GM21526 (cell line): ENCODE results near the gene MAST2.
"Not testable (repeated sequence)": the region's sequence is repeated elsewhere in the genome, so short reads cannot be mapped to it uniquely, and the experiment has no call there.

Source experiments
- ATAC-seq: cut with Tn5 transposase; IDR thresholded peaks from one replicate; pipeline ENCODE4 v1.9.1; 2021; ENCODE audit warnings: moderate library complexity; ENCODE audit not compliant: unreplicated experiment, low FRiP score

MAST2 gene

GRCh38 chr1:46053734-46054133, 250.3 kb downstream of the MAST2 start:
- ATAC-seq = no peak

GRCh38 chr1:46056325-46056724, 252.9 kb downstream of the MAST2 start:
- no peak for ATAC-seq

DNA sequence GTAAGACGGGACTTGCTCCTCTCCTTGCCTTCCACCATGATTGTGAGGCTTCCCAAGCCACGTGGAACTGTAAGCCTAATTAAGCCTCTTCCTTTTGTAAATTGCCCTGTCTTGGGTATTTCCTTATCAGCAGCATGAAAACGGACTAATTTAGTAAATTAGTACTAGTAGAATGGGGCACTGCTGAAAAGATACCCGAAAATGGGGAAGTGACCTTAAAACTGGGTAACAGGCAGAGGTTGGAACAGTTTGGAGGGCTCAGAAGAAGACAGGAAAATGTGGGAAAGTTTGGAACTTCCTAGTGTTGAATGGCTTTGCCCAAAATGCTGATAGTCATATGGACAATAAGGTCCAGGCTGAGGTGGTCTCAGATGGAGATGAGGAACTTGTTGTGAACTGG, 253.8 kb downstream of the MAST2 start:
- not testable (repeated sequence) for ATAC-seq

DNA sequence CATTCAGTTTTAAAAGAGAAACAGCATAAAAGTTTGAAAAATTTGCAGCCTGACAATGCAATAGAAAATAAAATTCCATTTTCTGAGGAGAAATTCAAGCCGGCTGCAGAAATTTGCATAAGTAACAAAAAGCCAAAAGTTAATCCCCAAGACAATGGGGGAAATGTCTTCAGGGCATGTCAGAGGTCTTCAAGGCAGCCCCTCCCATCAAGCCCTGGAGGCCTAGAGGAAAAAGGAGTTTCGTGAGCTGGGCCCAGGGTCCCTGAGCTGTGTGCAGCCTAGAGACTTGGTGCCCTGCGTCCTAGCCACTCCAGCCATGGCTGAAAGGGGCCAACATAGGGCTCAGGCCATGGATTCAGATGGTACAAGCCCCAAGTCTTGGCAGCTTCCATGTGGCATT, 254.4 kb downstream of the MAST2 start:
- no peak for ATAC-seq

- ATAC-seq = no peak
Observed at GRCh38 chr1:46058936-46059335, 255.5 kb downstream of the MAST2 start.

GRCh38 chr1:46061146-46061545, 257.7 kb downstream of the MAST2 start:
- ATAC-seq = no peak

- ATAC-seq = no peak
Observed at GRCh38 chr1:46062651-46063319, 259.4 kb downstream of the MAST2 start.

- ATAC-seq = no peak
Observed at GRCh38 chr1:46064708-46065107, 261.3 kb downstream of the MAST2 start.

DNA sequence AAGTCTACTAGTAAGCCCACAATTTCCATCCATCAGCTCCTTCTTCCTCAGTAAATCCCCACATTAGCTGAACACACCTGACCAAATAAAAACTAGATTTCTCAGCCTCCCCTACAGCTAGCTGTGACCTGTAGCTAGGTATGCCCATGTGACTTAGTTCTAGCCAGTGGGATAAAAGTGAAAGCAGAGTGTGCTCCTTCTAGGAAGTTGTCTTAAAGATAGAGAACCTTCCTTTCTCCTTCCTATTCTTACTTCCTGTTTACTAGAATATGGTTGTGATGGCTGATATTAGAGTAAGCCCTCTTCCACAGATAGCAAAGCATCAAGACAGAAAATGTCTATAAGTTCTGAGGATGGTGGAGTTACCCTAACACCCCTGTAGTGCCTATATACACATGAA, 262.0 kb downstream of the MAST2 start:
- no peak for ATAC-seq

DNA sequence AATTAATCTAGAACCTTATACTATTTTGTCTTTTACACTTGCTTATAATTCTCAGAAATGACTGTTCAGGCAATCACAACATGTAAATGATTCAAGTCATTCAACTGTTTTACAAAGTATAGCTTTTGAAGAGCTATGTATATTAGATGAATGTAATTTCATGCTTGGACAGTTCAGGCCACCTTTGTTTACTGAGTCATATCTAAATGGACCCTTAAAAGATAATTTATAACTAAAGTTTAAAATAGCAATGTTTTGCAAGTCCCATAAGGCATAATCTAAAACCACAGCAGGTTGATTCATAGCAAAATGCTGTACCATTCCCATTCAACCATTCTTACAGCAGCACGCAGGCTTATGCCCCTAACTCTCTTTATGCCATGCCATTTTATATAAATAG, 264.2 kb downstream of the MAST2 start:
- ATAC-seq = no peak

- ATAC-seq = no peak
Observed at GRCh38 chr1:46068525-46068924, 265.1 kb downstream of the MAST2 start.

DNA sequence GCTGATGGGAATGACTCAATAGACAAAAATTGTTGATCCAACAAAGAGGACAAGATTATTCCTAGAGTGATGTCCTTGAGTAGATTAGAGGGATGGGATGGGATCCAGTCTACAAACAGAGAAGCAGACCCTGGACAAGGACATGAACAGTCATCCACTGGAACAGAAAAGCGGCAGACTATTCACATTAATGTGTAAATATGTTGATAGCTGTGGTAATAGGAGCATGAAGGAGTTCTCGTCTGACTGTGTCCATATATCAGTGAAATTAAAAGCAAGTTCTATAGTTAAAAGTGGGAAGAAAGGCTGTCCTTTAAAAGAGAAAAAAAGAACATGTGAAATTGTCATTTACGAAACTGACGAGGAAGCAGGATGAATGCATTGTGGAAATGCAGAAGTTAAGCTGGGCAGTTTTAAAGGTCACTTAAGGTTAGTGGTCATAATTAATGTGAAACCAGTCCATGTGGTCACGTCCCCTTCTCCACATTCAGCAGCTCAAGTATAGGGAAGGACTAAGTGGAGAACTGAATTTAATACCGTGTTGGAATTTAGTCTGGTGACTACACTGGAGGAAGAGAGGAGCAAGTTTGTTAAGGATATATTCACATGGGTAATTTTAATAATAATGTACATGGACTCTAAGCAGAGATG, 266.9 kb downstream of the MAST2 start:
- no peak for ATAC-seq

GRCh38 chr1:46072975-46073374, 269.6 kb downstream of the MAST2 start:
- no peak for ATAC-seq

DNA sequence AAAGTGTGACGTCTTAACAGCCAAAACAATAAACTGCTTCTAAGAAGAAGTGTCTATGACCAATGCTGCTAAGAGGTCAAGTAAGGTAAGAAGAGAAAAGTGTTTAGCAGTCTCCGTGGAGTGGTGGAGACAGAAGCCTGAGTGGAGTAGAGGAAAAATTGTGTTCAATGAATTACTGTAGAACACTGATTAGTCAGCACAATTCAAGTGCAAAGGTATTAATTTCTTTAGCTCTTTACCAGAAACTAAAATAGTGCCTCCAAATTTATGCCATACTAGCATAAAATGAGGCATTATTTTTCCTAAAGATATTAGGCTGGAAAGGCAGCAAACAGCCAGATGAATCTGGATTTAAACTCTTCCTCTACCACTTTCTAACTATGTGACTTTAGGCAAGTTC, 272.9 kb downstream of the MAST2 start:
- no peak for ATAC-seq

GRCh38 chr1:46077644-46078043, 274.2 kb downstream of the MAST2 start:
- no peak for ATAC-seq

DNA sequence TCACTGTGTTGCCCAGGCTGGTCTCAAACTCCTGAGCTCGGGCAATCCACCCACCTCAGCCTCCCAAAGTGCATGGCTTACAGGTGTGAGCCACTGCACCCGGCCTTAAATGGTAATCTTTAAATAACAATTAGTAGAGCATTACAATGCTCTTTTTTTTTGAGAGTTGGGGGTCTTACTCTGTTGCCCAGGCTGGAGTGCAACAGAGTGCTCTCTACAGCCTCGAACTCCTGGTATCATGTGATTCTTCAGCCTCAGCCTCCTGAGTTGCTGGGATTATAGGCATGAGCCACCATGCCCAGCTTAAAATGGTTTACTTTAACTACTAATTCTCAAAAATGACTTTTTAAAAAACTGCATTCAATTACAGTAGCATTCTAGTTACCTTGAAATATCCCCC, 276.8 kb downstream of the MAST2 start:
- no peak for ATAC-seq

- no peak for ATAC-seq
Observed at GRCh38 chr1:46081206-46081605, 277.8 kb downstream of the MAST2 start.

DNA sequence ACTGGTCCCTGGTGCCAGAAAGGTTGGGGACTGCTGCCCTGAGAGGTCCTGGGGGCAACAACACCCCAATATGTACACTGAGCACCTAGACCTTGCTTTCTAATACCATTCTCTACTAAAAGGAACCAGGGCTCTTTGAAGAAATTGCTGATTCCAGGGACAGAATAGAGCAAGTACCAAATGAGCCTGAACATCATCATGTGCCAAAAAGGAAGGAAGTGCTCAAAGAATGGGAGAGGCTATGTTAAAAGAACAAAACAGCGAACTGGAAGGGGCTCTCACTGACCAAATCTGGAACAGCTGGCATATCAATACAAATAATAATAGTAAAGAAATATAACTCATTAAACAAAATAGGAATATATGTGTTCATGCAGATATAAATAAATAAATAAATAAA, 278.2 kb downstream of the MAST2 start:
- ATAC-seq = no peak

DNA sequence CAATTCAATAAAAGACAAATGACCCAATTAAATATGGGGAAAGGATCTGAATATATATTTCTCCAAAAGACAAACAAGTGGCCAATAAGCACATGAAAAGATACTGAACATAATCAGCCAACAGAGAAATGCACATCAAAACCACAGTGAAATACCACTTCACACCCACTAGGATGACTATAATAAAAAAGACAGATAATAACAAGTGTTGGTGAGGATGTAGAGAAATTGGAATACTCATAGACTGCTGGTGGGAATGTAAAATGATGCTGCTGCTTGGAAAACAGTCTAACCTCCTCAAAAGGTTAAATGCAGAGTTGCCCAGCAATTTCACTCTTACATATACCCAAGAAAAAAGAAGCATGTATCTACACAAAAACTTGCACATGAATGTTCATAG, 280.2 kb downstream of the MAST2 start:
- no peak for ATAC-seq

DNA sequence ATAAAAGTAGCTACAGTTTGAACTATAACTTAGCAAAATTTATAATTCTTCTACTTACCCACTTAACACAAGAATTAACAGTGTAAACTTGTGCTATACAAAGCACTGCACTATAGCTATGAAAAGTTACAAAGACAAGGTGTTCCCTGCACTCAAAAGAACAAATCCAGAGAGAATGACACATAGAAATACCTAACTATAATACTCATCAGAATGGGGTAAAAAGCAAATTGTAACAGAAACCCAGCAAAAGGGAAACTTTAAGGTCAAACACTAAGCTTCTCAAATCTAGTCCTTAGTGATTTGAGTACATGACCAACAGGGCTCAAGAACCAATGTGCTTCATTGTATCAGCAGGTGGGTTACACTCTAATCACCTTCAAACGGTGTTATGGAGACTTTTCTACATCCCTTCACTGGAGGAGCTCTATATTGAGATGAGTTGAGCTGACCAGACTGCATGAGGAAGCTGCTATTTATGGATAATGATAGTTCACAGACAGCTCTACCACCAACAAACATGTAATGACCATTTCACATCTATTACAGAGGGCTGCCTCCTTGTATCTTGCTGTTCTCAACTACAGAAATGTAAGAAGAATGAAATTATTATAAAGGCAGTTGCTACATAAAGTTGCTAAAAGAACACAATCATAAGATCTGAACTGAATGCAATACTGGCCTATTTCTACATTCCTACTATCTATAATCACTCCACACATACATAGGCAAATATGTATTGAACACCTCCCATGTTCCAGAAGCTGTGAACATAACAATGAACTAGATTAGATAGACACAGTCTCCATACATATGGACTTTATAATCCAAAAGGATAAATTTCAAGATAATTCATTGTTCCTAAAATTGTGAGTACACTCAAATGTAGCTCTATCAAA, 281.4 kb downstream of the MAST2 start:
- ATAC-seq = no peak
